Measurements from ENCODE around the gene HRG. TPM values are rescaled to one million over a fixed set of nuclear protein-coding genes. Genes with fewer than 3 reads are reported as not detected.

HRG gene
- total RNA-seq, 3 donors from 2014 or later = not detected

DNA sequence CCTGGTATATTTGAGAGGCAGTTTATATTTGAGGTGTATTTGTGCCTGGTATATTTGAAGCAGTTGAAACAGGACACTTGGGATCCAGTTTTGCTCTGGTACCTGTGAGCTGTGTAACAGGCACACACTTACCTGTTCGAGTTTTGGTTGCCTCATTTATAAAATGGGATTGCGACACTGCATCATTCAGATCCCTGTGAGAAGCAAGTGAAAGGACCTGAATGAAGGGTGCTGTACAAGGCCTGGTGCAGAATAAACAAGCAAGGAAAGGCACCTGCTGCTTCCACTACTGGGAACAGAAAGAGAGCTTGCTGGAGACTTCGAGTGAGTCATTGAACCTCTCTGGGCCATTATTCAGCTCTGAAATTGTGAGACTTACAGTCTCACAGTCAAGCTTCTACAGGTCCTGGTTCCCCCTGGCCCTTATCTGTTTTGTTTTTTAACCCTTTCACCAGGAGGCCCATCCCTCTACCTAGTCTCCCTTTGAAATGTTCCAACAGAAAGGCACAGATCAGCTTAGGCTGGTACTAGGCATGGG, 14.1 kb upstream of the HRG start:
- intact Hi-C loops (cut with DNase I; ENCODE audit: low total_unique reads) = no loop called here
- no peak for TF ChIP-seq POLR2AphosphoS5 (IDR thresholded peaks at IDR 0.05)
- no peak for TF ChIP-seq POLR2A (IDR thresholded peaks at IDR 0.05)
- TF ChIP-seq, protein P1, sequence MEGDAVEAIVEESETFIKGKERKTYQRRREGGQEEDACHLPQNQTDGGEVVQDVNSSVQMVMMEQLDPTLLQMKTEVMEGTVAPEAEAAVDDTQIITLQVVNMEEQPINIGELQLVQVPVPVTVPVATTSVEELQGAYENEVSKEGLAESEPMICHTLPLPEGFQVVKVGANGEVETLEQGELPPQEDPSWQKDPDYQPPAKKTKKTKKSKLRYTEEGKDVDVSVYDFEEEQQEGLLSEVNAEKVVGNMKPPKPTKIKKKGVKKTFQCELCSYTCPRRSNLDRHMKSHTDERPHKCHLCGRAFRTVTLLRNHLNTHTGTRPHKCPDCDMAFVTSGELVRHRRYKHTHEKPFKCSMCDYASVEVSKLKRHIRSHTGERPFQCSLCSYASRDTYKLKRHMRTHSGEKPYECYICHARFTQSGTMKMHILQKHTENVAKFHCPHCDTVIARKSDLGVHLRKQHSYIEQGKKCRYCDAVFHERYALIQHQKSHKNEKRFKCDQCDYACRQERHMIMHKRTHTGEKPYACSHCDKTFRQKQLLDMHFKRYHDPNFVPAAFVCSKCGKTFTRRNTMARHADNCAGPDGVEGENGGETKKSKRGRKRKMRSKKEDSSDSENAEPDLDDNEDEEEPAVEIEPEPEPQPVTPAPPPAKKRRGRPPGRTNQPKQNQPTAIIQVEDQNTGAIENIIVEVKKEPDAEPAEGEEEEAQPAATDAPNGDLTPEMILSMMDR (IDR thresholded peaks at IDR 0.05) = no peak
- H3K27ac ChIP-seq = no peak overlapping the region
- H3K36me3 ChIP-seq = no peaks in the 10 kb centered on the region
- H3K9me3 ChIP-seq = no peaks in the 10 kb centered on the region
- no peaks in the 10 kb centered on the region for H3K27me3 ChIP-seq
- no peak for DNase-seq (ENCODE audit: low spot score in 2 of 2)
- no peak overlapping the region for H3K4me3 ChIP-seq
- H3K4me1 ChIP-seq = no peaks in the 10 kb centered on the region

DNA sequence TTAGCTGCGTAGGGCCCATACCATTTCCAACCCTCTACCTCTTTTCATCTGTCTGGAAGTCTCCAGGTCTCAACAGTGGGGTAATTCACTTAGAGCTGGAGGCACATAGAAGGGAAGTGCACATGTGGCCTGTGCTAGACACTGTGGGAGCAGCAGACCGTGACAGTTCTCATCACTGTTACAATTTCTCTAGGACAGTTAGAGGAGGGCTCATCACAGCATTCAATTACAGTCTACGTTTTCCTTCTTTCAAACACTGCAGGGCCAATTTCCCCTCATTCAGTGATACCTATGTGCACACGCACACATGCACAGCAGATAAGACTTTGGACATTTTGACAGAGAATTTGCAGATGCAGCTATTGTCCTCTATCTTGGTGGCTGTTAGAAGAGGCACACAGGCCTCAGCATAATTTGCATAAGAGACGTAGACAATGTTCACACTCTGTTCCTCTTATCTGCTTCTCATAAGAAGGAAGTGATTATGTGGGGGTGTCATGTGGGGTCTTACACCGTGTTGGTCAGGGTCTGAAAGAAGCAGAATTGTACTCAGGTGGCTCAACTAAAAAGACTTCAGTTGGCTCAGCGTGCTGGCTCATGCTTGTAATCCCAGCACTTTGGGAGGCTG, 12.6 kb upstream of the HRG start:
- DNase-seq (ENCODE audit: low spot score in 2 of 2) = no peak
- TF ChIP-seq POLR2AphosphoS5 (IDR thresholded peaks at IDR 0.05) = no peak
- intact Hi-C loops (cut with DNase I; ENCODE audit: low total_unique reads) = no loop called here
- no peaks in the 10 kb centered on the region for H3K9me3 ChIP-seq
- H3K27me3 ChIP-seq = no peaks in the 10 kb centered on the region
- no peak overlapping the region for H3K4me3 ChIP-seq
- H3K36me3 ChIP-seq = no peaks in the 10 kb centered on the region
- no peak overlapping the region for H3K27ac ChIP-seq
- H3K4me1 ChIP-seq = no peaks in the 10 kb centered on the region

DNA sequence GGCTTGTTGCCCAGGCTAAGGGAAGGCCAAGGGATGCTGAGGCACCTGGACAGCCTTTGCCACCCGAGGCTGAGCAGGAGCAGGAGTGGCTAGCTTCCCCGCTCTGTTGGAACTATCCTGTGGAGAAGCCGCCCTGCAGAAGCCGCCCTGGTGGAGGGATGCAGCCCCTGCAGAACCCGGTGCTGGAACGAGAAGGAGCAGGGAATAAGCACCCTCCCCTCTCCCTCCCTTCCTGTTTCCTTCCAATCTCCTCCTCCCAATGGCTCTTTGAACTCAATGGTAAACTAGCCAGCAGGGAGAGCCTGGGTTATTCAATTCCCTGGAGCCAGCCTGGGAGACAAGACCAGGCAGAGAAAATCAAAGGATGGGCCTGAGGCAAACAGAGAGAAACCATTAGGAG, 11.8 kb upstream of the HRG start:
- no peaks in the 10 kb centered on the region for H3K36me3 ChIP-seq
- no peak for DNase-seq (ENCODE audit: low spot score in 2 of 2)
- TF ChIP-seq POLR2A (IDR thresholded peaks at IDR 0.05) = no peak
- no peak for TF ChIP-seq POLR2AphosphoS5 (IDR thresholded peaks at IDR 0.05)
- TF ChIP-seq, protein P1 (IDR thresholded peaks at IDR 0.05) = no peak
- H3K4me3 ChIP-seq = no peak overlapping the region
- intact Hi-C loops (cut with DNase I; ENCODE audit: low total_unique reads) = no loop called here
- H3K9me3 ChIP-seq = no peaks in the 10 kb centered on the region
- no peaks in the 10 kb centered on the region for H3K4me1 ChIP-seq
- no peaks in the 10 kb centered on the region for H3K27me3 ChIP-seq
- H3K27ac ChIP-seq = no peak overlapping the region

DNA sequence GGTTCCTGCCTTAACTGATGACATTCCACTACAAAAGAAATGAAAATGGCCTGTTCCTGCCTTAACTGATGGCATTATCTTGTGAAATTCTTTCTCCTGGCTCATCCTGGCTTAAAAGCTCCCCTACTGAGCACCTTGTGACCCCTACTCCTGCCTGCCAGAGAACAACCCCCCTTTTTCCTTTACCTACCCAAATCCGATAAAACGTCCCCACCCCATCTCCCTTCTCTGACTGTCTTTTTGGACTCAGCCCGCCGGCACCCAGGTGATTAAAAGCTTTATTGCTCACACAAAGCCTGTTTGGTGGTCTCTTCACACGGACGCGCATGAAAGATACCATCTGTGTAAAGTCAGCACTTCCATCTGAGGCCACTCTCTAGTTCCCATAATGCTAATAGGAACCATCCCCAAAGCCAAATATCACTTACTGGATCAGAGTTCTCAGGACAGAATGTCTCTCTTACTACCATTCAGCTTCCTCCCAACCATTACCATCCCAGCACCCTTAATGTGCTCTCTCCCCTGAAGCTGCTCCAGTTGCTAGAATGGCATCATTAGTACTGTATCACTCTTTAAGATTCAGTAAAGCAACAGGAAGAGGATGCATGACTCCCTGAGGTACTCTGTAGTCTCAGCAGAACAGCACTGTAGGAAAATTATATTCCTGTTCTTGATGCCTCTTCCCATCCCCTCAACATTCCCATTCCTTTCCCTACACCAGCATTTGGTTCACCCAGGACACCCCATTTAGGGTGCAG, 2.3 kb upstream of the HRG start:
- DNase-seq (ENCODE audit: low spot score in 2 of 2) = no peak
- H3K27ac ChIP-seq = no peak overlapping the region
- no peaks in the 10 kb centered on the region for H3K4me1 ChIP-seq
- no peaks in the 10 kb centered on the region for H3K9me3 ChIP-seq
- intact Hi-C loops (cut with DNase I; ENCODE audit: low total_unique reads) = no loop called here
- no peaks in the 10 kb centered on the region for H3K27me3 ChIP-seq
- H3K4me3 ChIP-seq = no peak overlapping the region
- TF ChIP-seq, protein P1 (IDR thresholded peaks at IDR 0.05) = no peak
- TF ChIP-seq POLR2A (IDR thresholded peaks at IDR 0.05) = no peak
- TF ChIP-seq POLR2AphosphoS5 (IDR thresholded peaks at IDR 0.05) = no peak
- H3K36me3 ChIP-seq = no peaks in the 10 kb centered on the region

DNA sequence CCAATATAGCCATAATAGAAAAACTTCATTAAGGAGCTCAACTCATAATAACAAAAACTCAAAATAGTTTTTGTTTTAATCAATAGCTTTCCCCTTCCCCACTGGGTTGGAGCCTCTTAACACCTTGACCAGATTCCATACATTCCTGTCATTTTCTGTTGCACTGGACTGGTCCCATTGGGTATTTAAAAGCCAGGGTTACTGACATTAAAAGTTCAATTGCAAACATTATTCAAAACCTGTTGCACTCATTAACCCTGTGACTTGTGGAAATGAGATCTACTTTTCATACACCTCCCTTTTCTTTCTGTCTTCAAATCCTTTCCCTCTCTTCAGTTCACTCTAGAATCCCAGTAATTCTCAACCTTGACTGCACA, 1.7 kb upstream of the HRG start:
- TF ChIP-seq, protein P1 (IDR thresholded peaks at IDR 0.05) = no peak
- TF ChIP-seq POLR2AphosphoS5 (IDR thresholded peaks at IDR 0.05) (no peak), POLR2A (IDR thresholded peaks at IDR 0.05) (no peak)
- no peaks in the 10 kb centered on the region for H3K4me1 ChIP-seq
- no peaks in the 10 kb centered on the region for H3K9me3 ChIP-seq
- no peak overlapping the region for H3K27ac ChIP-seq
- no peaks in the 10 kb centered on the region for H3K27me3 ChIP-seq
- H3K36me3 ChIP-seq = no peaks in the 10 kb centered on the region
- no peak for DNase-seq (ENCODE audit: low spot score in 2 of 2)
- H3K4me3 ChIP-seq = no peak overlapping the region
- intact Hi-C loops (cut with DNase I; ENCODE audit: low total_unique reads) = no loop called here
